ENCODE data around the gene ESYT2. TPM values are rescaled to one million over a fixed set of nuclear protein-coding genes. Genes with fewer than 3 reads are reported as not detected.

Gene ESYT2
- total and polyA plus RNA-seq, 9 of the 15 experiments (the other 6 are each of a cell fraction or from before 2014, with no cell fraction given), result 5.8 to 86.9 (median 64.7) TPM

- TF ChIP-seq NFYB (IDR thresholded peaks at IDR 0.05; ENCODE audit: extremely low read depth, insufficient read length) (peak; percentile 12), C11orf30 (IDR thresholded peaks at IDR 0.05; ENCODE audit: low read depth) (no peak), DEAF1 (CRISPR knock-in tag; IDR thresholded peaks at IDR 0.05) (no peak), KLF16 (IDR thresholded peaks at IDR 0.05) (no peak), SRF (CRISPR knock-in tag; IDR thresholded peaks at IDR 0.05) (peak in 1 of 2 experiments; percentile 91; a peak in 2 of 4 replicates)
Measured at GRCh38 chr7:158809596-158809995, 19.7 kb downstream of the ESYT2 start (continued).

- WGBS (ENCODE audit: insufficient coverage, low coverage, missing lambda C conversion rate), result 97% methylated on average over 18 of the region's 18 CpGs
- H3K4me2 ChIP-seq (ENCODE audit: insufficient read depth, low read length), result no peak overlapping the region
- no peak for FAIRE-seq
- no peak overlapping the region for H2AFZ ChIP-seq (ENCODE audit: low read depth, low read length)
- no TSS peak for BruUV-seq (replicated peaks)
- peaks cover 7% of the 10 kb centered on the region; the same call in 1 of the 2 replicates for H4K20me1 ChIP-seq (replicated peaks; ENCODE audit: control insufficient read depth, insufficient read depth, low read length)
- no peaks in the 10 kb centered on the region for H3K27me3 ChIP-seq (ENCODE audit: control insufficient read depth in 2 of 2, insufficient read depth in 2 of 2, low read length in 2 of 2)
- no peak overlapping the region for H3K4me3 ChIP-seq
- H3K9ac ChIP-seq (ENCODE audit: insufficient read depth in 1 of 2, low read depth in 2 of 2, low read length in 2 of 2), result no peak overlapping the region
- TF ChIP-seq PYGO2 (tag; IDR thresholded peaks at IDR 0.05) (no peak), HINFP (tag; conservative IDR thresholded peaks at IDR 0.05; ENCODE audit: low read depth) (no peak), ZBTB33 (CRISPR knock-in tag; IDR thresholded peaks at IDR 0.05) (no peak), NFIC (IDR thresholded peaks at IDR 0.05) (no peak), CC2D1A (IDR thresholded peaks at IDR 0.05) (no peak), ZNF717 (CRISPR knock-in tag; IDR thresholded peaks at IDR 0.05) (no peak)
- H3K9me3 ChIP-seq (replicated peaks; ENCODE audit: control insufficient read depth, insufficient read depth, low read depth, low read length), result peaks cover 16% of the 10 kb centered on the region; the same call in 1 of the 2 replicates
- H3K27ac ChIP-seq (ENCODE audit: extremely low read depth, low read depth, low read length), result no peak overlapping the region
- ATAC-seq, result no peak
- intact Hi-C loops (cut with micrococcal nuclease), result no loop called here
- peaks cover 7% of the 10 kb centered on the region for H3K9me1 ChIP-seq (ENCODE audit: control insufficient read depth, insufficient read depth, low read length)
- in situ Hi-C loops (cut with MboI), result no loop called here
- peaks cover 47% of the 10 kb centered on the region for H3K36me3 ChIP-seq (ENCODE audit: control insufficient read depth, insufficient read depth, low read length)
- ChIA-PET CTCF (ENCODE audit: low intra/inter-chr PET ratio) (no interaction called here), POLR2A (interaction anchor here (0.8 to 1.3 kb wide), 2 partner anchors 25 to 51 kb away, joined by 3 read pairs; no protein-coding TSS in a partner anchor)
- H3K4me1 ChIP-seq (replicated peaks in 1 of 2; ENCODE audit: control insufficient read depth in 2 of 2, insufficient read depth in 2 of 2, low read length in 2 of 2), result peaks cover 7 to 11% of the 10 kb centered on the region in 2 experiments; a peak in 4 of 5 replicates
- DNase-seq (ENCODE audit: extremely low read depth in 1 of 4, low spot score in 3 of 4), result no peak
- peaks cover 92% of the 10 kb centered on the region for H3K79me2 ChIP-seq (ENCODE audit: control insufficient read depth, insufficient read depth, low read length)
Measured at GRCh38 chr7:158808126-158808525, 21.2 kb downstream of the ESYT2 start.

Data from K562 (cell line).